B cell (primary cell): ENCODE measurements around the gene PPP1R14D.

Experiments
- CTCF ChIP-seq: fragments of 200-600 bp; IDR thresholded peaks from one replicate; pipeline ENCODE4 v1.8.0; 2022; ENCODE audit warnings: antibody characterized with exemption, mild to moderate bottlenecking
- EZH2 ChIP-seq: IDR thresholded peaks from 2 replicates; pipeline ENCODE4 v1.6.1; 2012; ENCODE audit warnings: borderline replicate concordance, low read depth, mild to moderate bottlenecking, moderate library complexity, low read length; ENCODE audit not compliant: insufficient read depth, poor library complexity, severe bottlenecking

- TF ChIP-seq CTCF (no peak), EZH2 (no peak)
These were observed 14.9 kb upstream of the PPP1R14D start for GRCh38 chr15:40843261-40843884.
